HFF-Myc (cell line): ENCODE results near the gene MED15.
A peak's percentile ranks its signal among the peaks of the same experiment; 100 is the strongest.

Experiments
- DNase-seq: peaks from one replicate; pipeline ENCODE4 v3.0.0-alpha.2; 2011; ENCODE audit warnings: low read depth; ENCODE audit errors: extremely low read depth
- H3K4me3 ChIP-seq: replicated peaks from 2 replicates; pipeline ENCODE4 v1.5.1; 2011; ENCODE audit warnings: low read depth, mild to moderate bottlenecking, control low read depth, low read length
- TF ChIP-seq, protein P1 (sequence below): IDR thresholded peaks from 2 replicates; pipeline ENCODE4 v1.5.1; 2012; ENCODE audit warnings: mild to moderate bottlenecking, low read depth, low read length, control low read depth; ENCODE audit errors: missing control alignments

Gene MED15

DNA sequence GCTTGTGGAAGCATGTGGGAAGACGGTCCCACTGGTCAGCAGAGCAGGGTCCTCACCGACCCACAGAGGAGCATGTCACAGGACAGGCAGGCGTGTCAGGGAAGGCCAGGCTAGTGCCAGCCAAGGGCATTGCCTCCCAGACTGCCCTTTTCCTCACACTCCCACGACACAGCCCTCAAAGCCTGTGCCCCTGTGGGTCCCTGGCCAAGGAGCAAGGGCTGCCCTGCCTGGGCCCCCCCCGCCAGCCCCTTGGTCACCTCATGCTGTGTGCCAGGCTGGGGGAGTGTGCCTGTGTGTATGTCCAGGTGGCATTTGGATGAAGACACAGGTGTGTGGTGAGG lies 74.7 kb downstream of the MED15 start:
- TF ChIP-seq, protein P1, sequence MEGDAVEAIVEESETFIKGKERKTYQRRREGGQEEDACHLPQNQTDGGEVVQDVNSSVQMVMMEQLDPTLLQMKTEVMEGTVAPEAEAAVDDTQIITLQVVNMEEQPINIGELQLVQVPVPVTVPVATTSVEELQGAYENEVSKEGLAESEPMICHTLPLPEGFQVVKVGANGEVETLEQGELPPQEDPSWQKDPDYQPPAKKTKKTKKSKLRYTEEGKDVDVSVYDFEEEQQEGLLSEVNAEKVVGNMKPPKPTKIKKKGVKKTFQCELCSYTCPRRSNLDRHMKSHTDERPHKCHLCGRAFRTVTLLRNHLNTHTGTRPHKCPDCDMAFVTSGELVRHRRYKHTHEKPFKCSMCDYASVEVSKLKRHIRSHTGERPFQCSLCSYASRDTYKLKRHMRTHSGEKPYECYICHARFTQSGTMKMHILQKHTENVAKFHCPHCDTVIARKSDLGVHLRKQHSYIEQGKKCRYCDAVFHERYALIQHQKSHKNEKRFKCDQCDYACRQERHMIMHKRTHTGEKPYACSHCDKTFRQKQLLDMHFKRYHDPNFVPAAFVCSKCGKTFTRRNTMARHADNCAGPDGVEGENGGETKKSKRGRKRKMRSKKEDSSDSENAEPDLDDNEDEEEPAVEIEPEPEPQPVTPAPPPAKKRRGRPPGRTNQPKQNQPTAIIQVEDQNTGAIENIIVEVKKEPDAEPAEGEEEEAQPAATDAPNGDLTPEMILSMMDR: no peak
- no peak for DNase-seq
- H3K4me3 ChIP-seq: no peak overlapping the region

DNA sequence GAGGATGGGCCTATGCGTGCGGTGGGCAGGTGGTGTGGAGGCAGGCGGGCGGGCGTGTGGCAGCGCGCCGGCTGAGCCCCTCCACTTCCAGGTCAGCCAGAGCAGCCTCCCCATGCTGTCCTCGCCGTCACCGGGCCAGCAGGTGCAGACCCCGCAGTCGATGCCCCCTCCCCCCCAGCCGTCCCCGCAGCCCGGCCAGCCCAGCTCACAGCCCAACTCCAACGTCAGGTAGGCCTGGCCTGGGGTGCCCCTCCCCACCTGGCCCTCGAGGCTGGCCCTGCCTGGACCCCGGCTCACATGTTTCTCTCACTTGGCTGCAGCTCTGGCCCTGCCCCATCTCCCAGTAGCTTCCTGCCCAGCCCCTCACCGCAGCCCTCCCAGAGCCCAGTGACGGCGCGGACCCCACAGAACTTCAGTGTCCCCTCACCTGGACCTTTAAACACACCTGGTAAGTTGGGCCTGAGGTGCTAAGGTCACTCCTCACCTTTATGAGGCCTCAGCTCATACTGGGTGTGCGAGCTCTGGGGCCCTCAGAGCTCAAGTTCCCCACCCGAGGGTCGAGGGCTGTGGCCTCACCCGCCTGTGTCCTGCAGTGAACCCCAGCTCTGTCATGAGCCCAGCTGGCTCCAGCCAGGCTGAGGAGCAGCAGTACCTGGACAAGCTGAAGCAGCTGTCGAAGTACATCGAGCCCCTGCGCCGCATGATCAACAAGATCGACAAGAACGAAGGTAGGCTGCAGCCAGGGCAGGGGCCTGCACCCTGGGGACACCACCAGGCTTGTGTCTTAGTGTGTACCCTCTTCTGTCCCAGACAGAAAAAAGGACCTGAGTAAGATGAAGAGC lies 75.3 kb downstream of the MED15 start:
- no peak for DNase-seq
- H3K4me3 ChIP-seq: no peak overlapping the region
- TF ChIP-seq, protein P1: no peak

DNA sequence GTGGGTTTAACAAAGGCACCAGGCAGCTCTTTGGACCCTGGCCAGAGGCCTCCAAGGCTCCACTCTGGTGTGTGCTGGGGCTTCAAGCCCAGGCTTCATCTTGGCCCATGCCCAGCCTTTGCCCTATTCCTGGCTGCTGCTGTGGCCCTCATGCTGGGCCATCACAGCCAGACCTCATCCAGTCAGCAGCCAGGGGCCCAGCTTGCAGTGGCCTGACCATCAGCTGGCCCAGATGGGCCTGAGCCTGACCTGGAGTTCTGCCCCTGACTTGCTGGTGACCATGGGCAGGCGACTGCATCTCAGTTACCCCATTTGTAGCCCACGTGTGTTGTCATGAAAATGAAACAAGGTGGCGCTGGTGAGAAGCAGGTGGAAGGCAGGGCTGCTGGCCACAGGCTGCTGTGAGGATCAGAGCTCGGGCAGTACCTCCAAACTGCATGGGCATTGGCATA lies 76.1 kb downstream of the MED15 start:
- DNase-seq: no peak
- TF ChIP-seq, protein P1: peak; percentile 24
- H3K4me3 ChIP-seq: no peak overlapping the region

DNA sequence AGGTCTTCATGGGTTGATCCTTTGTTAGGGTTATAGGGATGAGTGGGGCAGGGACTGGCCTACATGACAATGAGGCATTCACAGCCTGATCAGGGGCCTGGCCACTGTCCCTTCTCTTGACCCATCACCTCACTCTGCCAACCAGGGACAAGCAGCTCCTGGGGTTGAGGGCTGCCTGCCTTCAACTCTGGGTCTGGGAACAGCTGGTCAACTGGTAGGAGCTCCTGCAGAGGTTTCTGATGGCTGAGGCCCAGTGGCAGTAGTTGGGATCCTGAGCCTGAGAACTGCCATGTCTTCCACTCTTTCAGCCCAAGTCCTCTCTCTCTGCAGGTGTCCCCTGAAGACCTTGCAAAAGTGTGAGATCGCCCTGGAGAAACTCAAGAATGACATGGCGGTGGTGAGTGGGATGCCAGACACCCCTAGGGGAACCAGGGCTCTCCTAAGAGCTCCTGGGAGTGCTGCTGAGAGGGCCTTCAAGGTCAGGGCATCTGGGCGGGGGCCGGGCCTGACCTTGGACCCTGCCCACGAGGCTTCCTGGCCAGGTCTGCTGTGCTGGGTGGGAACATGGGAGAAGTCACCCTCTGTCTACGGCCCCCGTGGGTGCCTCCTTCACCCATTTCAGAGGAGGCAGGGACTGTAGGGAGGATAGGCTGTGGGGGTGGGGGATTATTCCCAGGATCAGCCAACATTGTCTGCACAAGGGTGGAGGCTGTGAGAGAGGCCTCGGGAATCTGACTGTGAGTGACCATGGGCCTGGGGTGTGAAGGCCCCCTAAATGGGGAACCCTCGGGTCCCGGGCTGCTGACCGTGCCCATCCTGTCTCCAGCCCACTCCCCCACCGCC lies 76.8 kb downstream of the MED15 start:
- TF ChIP-seq, protein P1: peak; percentile 2
- DNase-seq: no peak
- H3K4me3 ChIP-seq: no peak overlapping the region

DNA sequence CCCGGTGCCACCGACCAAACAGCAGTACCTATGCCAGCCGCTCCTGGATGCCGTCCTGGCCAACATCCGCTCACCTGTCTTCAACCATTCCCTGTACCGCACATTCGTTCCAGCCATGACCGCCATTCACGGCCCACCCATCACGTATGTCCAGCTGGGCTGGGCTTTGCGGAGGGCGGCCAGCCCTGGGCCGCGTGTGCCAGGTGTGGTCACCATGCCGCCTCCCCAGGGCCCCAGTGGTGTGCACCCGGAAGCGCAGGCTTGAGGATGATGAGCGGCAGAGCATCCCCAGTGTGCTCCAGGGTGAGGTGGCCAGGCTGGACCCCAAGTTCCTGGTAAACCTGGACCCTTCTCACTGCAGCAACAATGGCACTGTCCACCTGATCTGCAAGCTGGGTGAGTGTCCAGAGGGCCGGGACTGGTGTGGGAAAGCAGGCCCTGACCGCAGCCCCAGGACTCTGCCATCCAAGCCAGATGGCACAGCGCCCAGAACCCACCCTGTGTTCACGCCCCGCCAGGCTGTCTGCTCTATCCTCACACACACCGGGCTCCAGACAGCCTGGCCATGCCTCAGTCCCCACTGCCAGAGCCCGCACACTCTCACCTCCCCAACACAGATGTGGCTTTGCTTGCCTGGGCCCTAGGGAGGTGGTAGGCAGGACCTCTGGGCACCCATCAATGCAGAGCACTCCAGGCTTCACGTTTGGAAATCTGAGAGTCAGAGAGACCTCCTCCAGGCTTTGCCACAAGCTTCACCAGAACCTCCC lies 77.6 kb downstream of the MED15 start:
- TF ChIP-seq, protein P1: no peak
- H3K4me3 ChIP-seq: no peak overlapping the region
- no peak for DNase-seq

DNA sequence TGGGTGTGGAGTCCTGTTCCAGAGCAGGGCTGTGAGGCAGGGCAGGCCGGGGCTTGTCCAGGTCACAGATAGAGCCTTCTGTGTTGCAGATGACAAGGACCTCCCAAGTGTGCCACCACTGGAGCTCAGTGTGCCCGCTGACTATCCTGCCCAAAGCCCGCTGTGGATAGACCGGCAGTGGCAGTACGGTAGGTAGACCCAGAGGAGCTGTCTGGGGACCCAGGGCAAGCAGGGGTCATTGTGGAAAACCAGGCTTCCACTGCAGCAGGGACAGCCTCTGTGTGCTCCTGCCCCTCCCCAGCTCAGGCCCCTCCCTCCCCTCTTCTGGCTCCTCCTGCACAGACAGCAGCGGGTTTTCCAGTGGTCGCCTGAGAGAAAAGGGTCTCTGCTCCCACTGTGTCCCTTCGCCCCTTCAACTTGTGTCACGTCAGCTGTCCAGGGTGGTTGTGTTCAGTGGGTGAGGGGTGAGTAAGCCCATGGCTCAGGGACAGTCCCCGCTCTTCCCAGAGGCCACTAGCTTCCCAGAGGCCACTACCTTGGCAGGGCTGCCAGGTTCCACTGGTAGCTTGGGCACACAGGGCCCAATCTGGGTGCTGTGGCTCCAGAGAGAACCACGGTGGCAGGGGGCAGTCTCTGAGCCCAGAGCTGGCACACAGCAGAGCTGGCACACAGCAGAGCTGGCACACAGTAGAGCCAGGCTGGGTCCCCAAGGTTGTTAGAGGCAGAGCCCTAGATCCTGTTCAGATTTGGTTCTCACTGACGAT lies 78.4 kb downstream of the MED15 start:
- no peak for DNase-seq
- H3K4me3 ChIP-seq: no peak overlapping the region
- TF ChIP-seq, protein P1: no peak
